GM23338 (cell line): ENCODE data around the gene USP37. TPM values are rescaled to one million over a fixed set of nuclear protein-coding genes. Genes with fewer than 3 reads are reported as not detected.

Experiments
- ATAC-seq: fragments of 200-7000 bp; cut with Tn5 transposase; 3 replicates; pipeline ENCODE4 v1.9.1; 2020
- DNase-seq: peaks from one replicate; pipeline ENCODE4 v3.0.0-alpha.2; 2015; ENCODE audit warnings: low spot score
- H2AFZ ChIP-seq: fragments of 200-600 bp; sonication (generic); 2 replicates; pipeline ENCODE4 v1.8.0; 2016; ENCODE audit warnings: antibody characterized with exemption, mild to moderate bottlenecking, moderate library complexity
- H3F3A ChIP-seq: fragments of 200-600 bp; sonication (generic); replicated peaks from 2 replicates; pipeline ENCODE4 v1.8.0; 2017; ENCODE audit warnings: antibody characterized with exemption, mixed run types, low read depth
- H3K27ac ChIP-seq: fragments of 200-600 bp; sonication (generic); 2 replicates; pipeline ENCODE4 v1.6.1; 2016; ENCODE audit warnings: low read depth
- H3K27me3 ChIP-seq: fragments of 200-600 bp; sonication (generic); 2 replicates; pipeline ENCODE4 v1.8.0; 2016; ENCODE audit warnings: mild to moderate bottlenecking, mixed run types, moderate library complexity; ENCODE audit not compliant: insufficient read depth
- H3K36me3 ChIP-seq: fragments of 200-600 bp; sonication (generic); 2 replicates; pipeline ENCODE4 v1.8.0; 2016; ENCODE audit warnings: mild to moderate bottlenecking; ENCODE audit not compliant: insufficient read depth
- H3K4me1 ChIP-seq: fragments of 200-600 bp; sonication (generic); 2 replicates; pipeline ENCODE4 v1.8.0; 2016; ENCODE audit warnings: mild to moderate bottlenecking, moderate library complexity; ENCODE audit not compliant: insufficient read depth
- H3K4me2 ChIP-seq: fragments of 200-600 bp; sonication (generic); 2 replicates; pipeline ENCODE4 v1.7.1; 2017; ENCODE audit warnings: mixed run types
- H3K4me3 ChIP-seq: fragments of 200-600 bp; sonication (generic); 2 replicates; pipeline ENCODE4 v1.6.1; 2016; ENCODE audit warnings: mixed run types
- H3K79me2 ChIP-seq: fragments of 200-600 bp; sonication (generic); replicated peaks from 2 replicates; pipeline ENCODE4 v1.8.0; 2017; ENCODE audit warnings: mild to moderate bottlenecking; ENCODE audit not compliant: insufficient read depth
- H3K9me2 ChIP-seq: fragments of 200-600 bp; sonication (generic); 2 replicates; pipeline ENCODE4 v1.8.0; 2017; ENCODE audit not compliant: insufficient read depth
- H4K20me1 ChIP-seq: fragments of 200-600 bp; sonication (generic); replicated peaks from 2 replicates; pipeline ENCODE4 v1.8.0; 2017; ENCODE audit warnings: mild to moderate bottlenecking; ENCODE audit not compliant: insufficient read depth
- H3K27ac Mint-ChIP-seq: 2 replicates; pipeline ENCODE4 v1.8.0; 2020; ENCODE audit warnings: inconsistent platforms, mild to moderate bottlenecking, moderate library complexity, mixed read lengths
- H3K27me3 Mint-ChIP-seq: 3 replicates; pipeline ENCODE4 v1.8.0; 2022; ENCODE audit warnings: low read depth, mild to moderate bottlenecking, moderate library complexity, mixed read lengths, inconsistent platforms; ENCODE audit not compliant: insufficient read depth, poor library complexity
- H3K36me3 Mint-ChIP-seq: 3 replicates; pipeline ENCODE4 v1.8.0; 2021; ENCODE audit warnings: low read depth, mild to moderate bottlenecking, inconsistent platforms, moderate library complexity, mixed read lengths
- H3K4me1 Mint-ChIP-seq: 3 replicates; pipeline ENCODE4 v1.8.0; 2020; ENCODE audit warnings: mild to moderate bottlenecking, inconsistent platforms, mixed read lengths
- H3K4me3 Mint-ChIP-seq: 3 replicates; pipeline ENCODE4 v1.8.0; 2021; ENCODE audit warnings: moderate library complexity, mild to moderate bottlenecking, inconsistent platforms, mixed read lengths
- H3K9me3 Mint-ChIP-seq: 3 replicates; pipeline ENCODE4 v1.8.0; 2020; ENCODE audit warnings: moderate library complexity, mild to moderate bottlenecking, inconsistent platforms, mixed read lengths
- CREB1 ChIP-seq: fragments of 250-450 bp; sonication (Bioruptor Pico); IDR thresholded peaks from 2 replicates; pipeline ENCODE4 v1.5.0; 2020; ENCODE audit warnings: low read depth, mild to moderate bottlenecking, moderate library complexity
- EZH2 ChIP-seq: fragments of 200-600 bp; sonication (generic); IDR thresholded peaks from one replicate; pipeline ENCODE4 v1.8.0; 2017; ENCODE audit warnings: antibody characterized with exemption, mild to moderate bottlenecking, low read depth; ENCODE audit not compliant: unreplicated experiment
- EZH2phosphoT487 ChIP-seq: fragments of 200-600 bp; sonication (generic); IDR thresholded peaks from one replicate; pipeline ENCODE4 v1.8.1; 2018; ENCODE audit warnings: antibody characterized with exemption; ENCODE audit not compliant: unreplicated experiment
- JUNB ChIP-seq: IDR thresholded peaks from one replicate; pipeline ENCODE4 v1.6.1; 2016; ENCODE audit warnings: antibody characterized with exemption; ENCODE audit not compliant: unreplicated experiment
- NANOG ChIP-seq: IDR thresholded peaks from 2 replicates; pipeline ENCODE4 v1.6.1; 2016; ENCODE audit warnings: antibody characterized with exemption, borderline replicate concordance
- POLR2AphosphoS5 ChIP-seq: IDR thresholded peaks from 2 replicates; pipeline ENCODE4 v1.6.1; 2016; ENCODE audit warnings: antibody characterized with exemption, low read depth
- STAT1 ChIP-seq: IDR thresholded peaks from one replicate; pipeline ENCODE4 v1.6.1; 2016; ENCODE audit warnings: antibody characterized with exemption; ENCODE audit not compliant: unreplicated experiment
- ZNF114 ChIP-seq: fragments of 250-450 bp; sonication (Bioruptor Pico); IDR thresholded peaks from 2 replicates; pipeline ENCODE4 v1.5.0; 2020; ENCODE audit warnings: mild to moderate bottlenecking, moderate library complexity
- ZNF331 ChIP-seq: fragments of 250-450 bp; sonication (Bioruptor Pico); IDR thresholded peaks from 2 replicates; pipeline ENCODE4 v1.5.0; 2020; ENCODE audit warnings: low read depth, mild to moderate bottlenecking, moderate library complexity
- polyA plus RNA-seq: library from polyadenylated mRNA; unstranded; fragments of >200 nt; fragmentation: Nextera tagmentation; extraction: Ambion mirVana; gene quantifications from 2 replicates; pipeline ENCODE4 v1.2.1, GENCODE V29; 2016
- total RNA-seq: library from RNA; depleted of rRNA; stranded (reverse); fragments of >200 nt; shearing (Covaris generic); gene quantifications from 2 replicates; pipeline ENCODE4 v1.2.3, GENCODE V29; 2014
- TF ChIP-seq, protein P1 (sequence below): fragments of 250-450 bp; sonication (Bioruptor Pico); IDR thresholded peaks from 2 replicates; pipeline ENCODE4 v1.5.0; 2020; ENCODE audit warnings: mild to moderate bottlenecking, moderate library complexity
- TF ChIP-seq, protein P2 (sequence below): IDR thresholded peaks from 2 replicates; pipeline ENCODE4 v1.6.1; 2016; ENCODE audit warnings: antibody characterized with exemption
- TF ChIP-seq, protein P3 (sequence below): IDR thresholded peaks from one replicate; pipeline ENCODE4 v1.6.1; 2018; ENCODE audit warnings: antibody characterized with exemption; ENCODE audit not compliant: unreplicated experiment
- TF ChIP-seq, protein P4 (sequence below), 2 experiments: fragments of 200-600 bp in 1 of 2; sonication (generic) in 1 of 2; conservative IDR thresholded peaks; 2 replicates each; pipeline versions ENCODE4 v1.5.1 to v1.6.1; 2016 to 2017; ENCODE audit warnings: antibody characterized with exemption in 2 of 2, low read depth in 2 of 2, mild to moderate bottlenecking in 2 of 2, moderate library complexity in 1 of 2

USP37 gene
- total and polyA plus RNA-seq, 2 experiments from 2014 or later: 8.2 to 21.0 TPM

DNA sequence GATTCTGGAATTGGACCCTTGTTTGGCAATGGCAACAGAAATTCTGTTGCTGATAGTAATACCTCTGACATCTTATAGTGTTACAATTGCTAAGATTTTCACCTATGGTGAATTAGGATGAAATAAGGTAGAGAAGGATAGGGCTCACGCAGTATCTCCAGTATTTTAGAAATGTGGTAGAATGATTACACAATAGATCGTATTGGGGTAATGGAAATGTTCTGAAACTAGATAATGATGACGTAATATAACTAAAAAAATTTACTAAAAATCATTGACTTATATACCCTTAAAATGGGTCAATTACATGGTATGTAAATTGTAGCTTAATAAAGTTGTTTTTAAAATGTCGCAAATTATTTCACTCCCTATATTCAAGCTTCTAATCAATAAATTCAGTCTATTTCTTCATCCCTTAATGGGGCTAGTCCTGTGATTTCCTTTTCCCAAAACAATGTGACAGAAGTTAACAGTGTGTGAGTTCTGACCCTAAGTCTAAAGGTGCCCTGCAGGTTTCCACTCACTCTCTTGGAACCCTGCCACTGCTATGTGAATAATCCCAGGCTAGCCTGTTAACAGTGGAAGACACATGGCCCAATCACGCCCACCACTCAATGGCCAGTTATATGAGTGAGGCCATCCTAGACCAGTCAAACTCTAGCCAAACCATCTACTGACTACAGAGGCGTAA lies 31.2 kb downstream of the USP37 start:
- H3K36me3 ChIP-seq: peaks cover 20% of the 10 kb centered on the region
- H3K4me2 ChIP-seq: no peak overlapping the region
- no peaks in the 10 kb centered on the region; the same call in 2 of the 3 replicates for H3K9me3 Mint-ChIP-seq
- H3K27ac ChIP-seq: no peak overlapping the region
- no peak for DNase-seq
- no peaks in the 10 kb centered on the region for H3K27me3 Mint-ChIP-seq
- H3K4me3 Mint-ChIP-seq: no peak overlapping the region
- H3F3A ChIP-seq: no peaks in the 10 kb centered on the region
- no peaks in the 10 kb centered on the region for H3K9me2 ChIP-seq
- H3K27me3 ChIP-seq: no peaks in the 10 kb centered on the region
- no peak for ATAC-seq
- no peaks in the 10 kb centered on the region for H3K4me1 Mint-ChIP-seq
- peaks cover 9% of the 10 kb centered on the region; the same call in 1 of the 2 replicates for H4K20me1 ChIP-seq
- H3K4me3 ChIP-seq: no peak overlapping the region
- no peak overlapping the region for H3K27ac Mint-ChIP-seq
- H3K79me2 ChIP-seq: peaks cover 7% of the 10 kb centered on the region; the same call in 1 of the 2 replicates
- no peak overlapping the region for H2AFZ ChIP-seq
- peaks cover 36% of the 10 kb centered on the region for H3K36me3 Mint-ChIP-seq
- H3K4me1 ChIP-seq: no peaks in the 10 kb centered on the region
- TF ChIP-seq NANOG (no peak), JUNB (no peak), STAT1 (no peak), CREB1 (CRISPR knock-in tag) (no peak), ZNF331 (CRISPR knock-in tag) (no peak), EZH2phosphoT487 (no peak), ZNF114 (CRISPR knock-in tag) (no peak), EZH2 (no peak), POLR2AphosphoS5 (no peak)
- TF ChIP-seq, protein P1, sequence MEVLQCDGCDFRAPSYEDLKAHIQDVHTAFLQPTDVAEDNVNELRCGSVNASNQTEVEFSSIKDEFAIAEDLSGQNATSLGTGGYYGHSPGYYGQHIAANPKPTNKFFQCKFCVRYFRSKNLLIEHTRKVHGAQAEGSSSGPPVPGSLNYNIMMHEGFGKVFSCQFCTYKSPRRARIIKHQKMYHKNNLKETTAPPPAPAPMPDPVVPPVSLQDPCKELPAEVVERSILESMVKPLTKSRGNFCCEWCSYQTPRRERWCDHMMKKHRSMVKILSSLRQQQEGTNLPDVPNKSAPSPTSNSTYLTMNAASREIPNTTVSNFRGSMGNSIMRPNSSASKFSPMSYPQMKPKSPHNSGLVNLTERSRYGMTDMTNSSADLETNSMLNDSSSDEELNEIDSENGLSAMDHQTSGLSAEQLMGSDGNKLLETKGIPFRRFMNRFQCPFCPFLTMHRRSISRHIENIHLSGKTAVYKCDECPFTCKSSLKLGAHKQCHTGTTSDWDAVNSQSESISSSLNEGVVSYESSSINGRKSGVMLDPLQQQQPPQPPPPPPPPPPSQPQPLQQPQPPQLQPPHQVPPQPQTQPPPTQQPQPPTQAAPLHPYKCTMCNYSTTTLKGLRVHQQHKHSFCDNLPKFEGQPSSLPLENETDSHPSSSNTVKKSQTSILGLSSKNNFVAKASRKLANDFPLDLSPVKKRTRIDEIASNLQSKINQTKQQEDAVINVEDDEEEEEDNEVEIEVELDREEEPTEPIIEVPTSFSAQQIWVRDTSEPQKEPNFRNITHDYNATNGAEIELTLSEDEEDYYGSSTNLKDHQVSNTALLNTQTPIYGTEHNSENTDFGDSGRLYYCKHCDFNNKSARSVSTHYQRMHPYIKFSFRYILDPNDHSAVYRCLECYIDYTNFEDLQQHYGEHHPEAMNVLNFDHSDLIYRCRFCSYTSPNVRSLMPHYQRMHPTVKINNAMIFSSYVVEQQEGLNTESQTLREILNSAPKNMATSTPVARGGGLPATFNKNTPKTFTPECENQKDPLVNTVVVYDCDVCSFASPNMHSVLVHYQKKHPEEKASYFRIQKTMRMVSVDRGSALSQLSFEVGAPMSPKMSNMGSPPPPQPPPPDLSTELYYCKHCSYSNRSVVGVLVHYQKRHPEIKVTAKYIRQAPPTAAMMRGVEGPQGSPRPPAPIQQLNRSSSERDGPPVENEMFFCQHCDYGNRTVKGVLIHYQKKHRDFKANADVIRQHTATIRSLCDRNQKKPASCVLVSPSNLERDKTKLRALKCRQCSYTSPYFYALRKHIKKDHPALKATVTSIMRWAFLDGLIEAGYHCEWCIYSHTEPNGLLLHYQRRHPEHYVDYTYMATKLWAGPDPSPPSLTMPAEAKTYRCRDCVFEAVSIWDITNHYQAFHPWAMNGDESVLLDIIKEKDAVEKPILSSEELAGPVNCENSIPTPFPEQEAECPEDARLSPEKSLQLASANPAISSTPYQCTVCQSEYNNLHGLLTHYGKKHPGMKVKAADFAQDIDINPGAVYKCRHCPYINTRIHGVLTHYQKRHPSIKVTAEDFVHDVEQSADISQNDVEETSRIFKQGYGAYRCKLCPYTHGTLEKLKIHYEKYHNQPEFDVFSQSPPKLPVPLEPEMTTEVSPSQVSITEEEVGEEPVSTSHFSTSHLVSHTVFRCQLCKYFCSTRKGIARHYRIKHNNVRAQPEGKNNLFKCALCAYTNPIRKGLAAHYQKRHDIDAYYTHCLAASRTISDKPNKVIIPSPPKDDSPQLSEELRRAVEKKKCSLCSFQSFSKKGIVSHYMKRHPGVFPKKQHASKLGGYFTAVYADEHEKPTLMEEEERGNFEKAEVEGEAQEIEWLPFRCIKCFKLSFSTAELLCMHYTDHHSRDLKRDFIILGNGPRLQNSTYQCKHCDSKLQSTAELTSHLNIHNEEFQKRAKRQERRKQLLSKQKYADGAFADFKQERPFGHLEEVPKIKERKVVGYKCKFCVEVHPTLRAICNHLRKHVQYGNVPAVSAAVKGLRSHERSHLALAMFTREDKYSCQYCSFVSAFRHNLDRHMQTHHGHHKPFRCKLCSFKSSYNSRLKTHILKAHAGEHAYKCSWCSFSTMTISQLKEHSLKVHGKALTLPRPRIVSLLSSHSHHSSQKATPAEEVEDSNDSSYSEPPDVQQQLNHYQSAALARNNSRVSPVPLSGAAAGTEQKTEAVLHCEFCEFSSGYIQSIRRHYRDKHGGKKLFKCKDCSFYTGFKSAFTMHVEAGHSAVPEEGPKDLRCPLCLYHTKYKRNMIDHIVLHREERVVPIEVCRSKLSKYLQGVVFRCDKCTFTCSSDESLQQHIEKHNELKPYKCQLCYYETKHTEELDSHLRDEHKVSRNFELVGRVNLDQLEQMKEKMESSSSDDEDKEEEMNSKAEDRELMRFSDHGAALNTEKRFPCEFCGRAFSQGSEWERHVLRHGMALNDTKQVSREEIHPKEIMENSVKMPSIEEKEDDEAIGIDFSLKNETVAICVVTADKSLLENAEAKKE (CRISPR knock-in tag): no peak
- TF ChIP-seq, protein P2, sequence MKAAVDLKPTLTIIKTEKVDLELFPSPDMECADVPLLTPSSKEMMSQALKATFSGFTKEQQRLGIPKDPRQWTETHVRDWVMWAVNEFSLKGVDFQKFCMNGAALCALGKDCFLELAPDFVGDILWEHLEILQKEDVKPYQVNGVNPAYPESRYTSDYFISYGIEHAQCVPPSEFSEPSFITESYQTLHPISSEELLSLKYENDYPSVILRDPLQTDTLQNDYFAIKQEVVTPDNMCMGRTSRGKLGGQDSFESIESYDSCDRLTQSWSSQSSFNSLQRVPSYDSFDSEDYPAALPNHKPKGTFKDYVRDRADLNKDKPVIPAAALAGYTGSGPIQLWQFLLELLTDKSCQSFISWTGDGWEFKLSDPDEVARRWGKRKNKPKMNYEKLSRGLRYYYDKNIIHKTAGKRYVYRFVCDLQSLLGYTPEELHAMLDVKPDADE: no peak
- TF ChIP-seq, protein P3, sequence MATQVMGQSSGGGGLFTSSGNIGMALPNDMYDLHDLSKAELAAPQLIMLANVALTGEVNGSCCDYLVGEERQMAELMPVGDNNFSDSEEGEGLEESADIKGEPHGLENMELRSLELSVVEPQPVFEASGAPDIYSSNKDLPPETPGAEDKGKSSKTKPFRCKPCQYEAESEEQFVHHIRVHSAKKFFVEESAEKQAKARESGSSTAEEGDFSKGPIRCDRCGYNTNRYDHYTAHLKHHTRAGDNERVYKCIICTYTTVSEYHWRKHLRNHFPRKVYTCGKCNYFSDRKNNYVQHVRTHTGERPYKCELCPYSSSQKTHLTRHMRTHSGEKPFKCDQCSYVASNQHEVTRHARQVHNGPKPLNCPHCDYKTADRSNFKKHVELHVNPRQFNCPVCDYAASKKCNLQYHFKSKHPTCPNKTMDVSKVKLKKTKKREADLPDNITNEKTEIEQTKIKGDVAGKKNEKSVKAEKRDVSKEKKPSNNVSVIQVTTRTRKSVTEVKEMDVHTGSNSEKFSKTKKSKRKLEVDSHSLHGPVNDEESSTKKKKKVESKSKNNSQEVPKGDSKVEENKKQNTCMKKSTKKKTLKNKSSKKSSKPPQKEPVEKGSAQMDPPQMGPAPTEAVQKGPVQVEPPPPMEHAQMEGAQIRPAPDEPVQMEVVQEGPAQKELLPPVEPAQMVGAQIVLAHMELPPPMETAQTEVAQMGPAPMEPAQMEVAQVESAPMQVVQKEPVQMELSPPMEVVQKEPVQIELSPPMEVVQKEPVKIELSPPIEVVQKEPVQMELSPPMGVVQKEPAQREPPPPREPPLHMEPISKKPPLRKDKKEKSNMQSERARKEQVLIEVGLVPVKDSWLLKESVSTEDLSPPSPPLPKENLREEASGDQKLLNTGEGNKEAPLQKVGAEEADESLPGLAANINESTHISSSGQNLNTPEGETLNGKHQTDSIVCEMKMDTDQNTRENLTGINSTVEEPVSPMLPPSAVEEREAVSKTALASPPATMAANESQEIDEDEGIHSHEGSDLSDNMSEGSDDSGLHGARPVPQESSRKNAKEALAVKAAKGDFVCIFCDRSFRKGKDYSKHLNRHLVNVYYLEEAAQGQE: no peak
- TF ChIP-seq, protein P4, sequence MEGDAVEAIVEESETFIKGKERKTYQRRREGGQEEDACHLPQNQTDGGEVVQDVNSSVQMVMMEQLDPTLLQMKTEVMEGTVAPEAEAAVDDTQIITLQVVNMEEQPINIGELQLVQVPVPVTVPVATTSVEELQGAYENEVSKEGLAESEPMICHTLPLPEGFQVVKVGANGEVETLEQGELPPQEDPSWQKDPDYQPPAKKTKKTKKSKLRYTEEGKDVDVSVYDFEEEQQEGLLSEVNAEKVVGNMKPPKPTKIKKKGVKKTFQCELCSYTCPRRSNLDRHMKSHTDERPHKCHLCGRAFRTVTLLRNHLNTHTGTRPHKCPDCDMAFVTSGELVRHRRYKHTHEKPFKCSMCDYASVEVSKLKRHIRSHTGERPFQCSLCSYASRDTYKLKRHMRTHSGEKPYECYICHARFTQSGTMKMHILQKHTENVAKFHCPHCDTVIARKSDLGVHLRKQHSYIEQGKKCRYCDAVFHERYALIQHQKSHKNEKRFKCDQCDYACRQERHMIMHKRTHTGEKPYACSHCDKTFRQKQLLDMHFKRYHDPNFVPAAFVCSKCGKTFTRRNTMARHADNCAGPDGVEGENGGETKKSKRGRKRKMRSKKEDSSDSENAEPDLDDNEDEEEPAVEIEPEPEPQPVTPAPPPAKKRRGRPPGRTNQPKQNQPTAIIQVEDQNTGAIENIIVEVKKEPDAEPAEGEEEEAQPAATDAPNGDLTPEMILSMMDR (conservative IDR thresholded peaks at IDR 0.05; ENCODE audit: low read depth in 2 of 2): no peak
